Measurements from ENCODE around the gene NAGPA.

The NAGPA gene

DNA sequence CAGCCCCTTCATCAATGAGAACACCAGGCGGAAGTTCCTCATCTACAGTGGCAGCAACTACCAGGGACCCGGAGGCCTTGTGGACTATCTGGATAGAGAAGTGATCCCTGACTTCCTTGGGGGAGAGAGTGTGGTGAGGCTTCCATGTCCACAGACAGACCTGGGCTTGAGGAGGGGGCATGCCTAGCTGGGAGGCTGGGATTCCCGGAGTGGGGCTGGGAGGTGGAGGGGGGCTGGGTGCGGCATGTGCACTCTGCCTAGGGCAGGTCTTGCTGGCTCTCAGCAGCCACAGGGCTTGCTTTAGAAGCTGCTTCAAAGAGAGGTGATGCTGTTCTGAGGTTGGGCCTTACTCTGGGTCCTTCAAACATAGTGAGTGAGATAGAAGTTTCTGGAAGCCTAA, 27.8 kb downstream of the NAGPA start:
- no peak for DNase-seq (ENCODE audit: low read depth in 2 of 3, low spot score in 2 of 3)

DNA sequence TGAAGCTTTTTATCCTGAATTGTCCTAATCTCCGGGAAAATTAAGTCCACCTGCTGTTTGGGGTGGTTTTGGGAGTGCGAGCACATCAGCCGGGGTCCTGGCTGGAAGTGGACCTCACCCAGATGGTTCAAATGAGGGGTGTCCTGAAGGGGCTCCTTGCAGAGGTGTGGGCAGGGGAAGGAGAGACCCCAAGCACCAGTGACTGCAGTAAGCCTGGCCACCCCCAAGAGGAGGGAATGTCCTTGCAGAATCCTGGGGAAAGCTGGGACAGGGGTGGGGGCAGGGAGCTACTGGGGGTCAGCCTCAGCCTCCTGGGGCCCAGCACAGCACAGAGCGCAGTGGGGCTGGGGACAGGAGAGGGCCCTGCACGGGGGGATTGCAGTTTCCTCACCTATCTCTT, 29.4 kb downstream of the NAGPA start:
- no peak for DNase-seq (ENCODE audit: low read depth in 2 of 3, low spot score in 2 of 3)

DNA sequence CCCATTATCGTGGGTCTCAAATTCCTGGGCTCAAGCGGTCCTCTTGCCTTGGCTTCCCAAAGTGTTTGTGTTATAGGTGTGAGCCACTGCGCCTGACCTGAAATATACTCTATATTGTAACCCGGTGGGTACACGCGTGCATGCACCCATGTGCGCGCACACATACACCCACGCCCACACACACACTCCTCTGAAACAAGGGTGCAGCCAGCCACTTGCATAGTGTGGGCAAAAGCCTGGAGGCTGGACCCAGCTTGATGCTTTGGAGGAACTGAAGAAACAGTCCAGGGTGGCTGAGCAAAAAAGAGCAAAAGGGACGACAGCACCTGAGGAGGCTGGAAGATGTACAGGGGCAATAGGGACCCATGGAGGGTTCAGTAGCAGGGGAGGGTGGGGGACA, 29.9 kb downstream of the NAGPA start:
- DNase-seq (ENCODE audit: low read depth in 2 of 3, low spot score in 2 of 3): no peak

DNA sequence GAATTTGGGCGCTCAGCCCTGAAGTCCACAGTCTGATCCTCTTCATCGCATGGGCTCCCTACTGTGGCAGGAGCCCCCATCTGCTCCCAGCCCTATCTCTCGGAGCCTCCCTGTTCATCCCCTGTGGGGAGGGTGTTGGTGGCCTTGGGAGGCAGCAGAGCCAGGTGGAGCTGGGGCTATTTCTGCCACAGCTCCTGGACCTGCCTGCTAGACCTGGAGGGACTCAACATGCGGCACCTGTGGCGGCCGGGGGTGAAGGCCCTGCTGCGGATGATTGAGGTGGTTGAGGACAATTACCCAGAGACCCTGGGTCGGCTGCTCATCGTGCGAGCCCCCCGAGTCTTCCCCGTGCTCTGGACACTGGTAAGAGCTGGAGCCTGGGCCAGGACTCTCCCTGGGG, 30.5 kb downstream of the NAGPA start:
- DNase-seq (ENCODE audit: low read depth in 2 of 3, low spot score in 2 of 3): no peak

DNA sequence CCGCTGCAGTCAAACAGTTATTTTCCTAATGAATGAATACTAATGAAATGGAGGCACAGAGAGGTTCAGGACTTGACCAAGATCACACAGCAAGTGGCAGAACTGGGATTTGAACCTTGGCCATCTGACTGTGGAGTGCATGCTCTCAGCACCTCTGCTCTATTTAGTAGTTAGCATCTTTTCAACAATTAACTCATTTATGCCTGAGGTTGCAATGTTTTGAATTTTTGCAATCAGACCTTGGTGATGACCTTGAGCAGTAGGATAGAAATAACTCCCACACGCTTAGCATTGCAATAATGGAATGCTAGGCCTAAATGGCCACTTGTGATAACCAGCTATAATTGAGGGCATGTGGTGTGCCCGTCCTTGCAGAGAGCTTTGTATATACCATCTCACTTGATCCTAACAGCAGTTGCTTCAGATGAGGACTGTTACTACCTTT, 31.0 kb downstream of the NAGPA start:
- DNase-seq (ENCODE audit: low read depth in 2 of 3, low spot score in 2 of 3): no peak

DNA sequence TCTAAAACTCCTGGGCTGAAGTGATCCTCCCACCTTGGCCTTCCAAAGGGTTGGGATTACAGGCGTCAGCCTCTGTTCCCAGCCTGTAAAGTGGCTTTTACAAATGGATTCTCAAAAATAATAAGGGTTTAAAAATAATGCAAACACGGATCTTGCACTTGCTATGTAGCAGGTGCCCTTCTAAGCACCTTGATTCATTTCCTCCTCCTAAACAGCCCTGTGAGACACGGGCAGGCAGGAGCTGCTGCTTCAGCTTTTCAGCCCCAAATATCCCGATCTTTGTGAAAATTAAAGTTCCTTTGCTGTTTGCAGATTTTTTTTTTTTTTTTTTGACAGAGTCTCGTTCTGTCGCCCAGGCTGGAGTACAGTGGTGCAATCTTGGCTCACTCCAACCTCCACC, 31.7 kb downstream of the NAGPA start:
- no peak for DNase-seq (ENCODE audit: low read depth in 2 of 3, low spot score in 2 of 3)

DNA sequence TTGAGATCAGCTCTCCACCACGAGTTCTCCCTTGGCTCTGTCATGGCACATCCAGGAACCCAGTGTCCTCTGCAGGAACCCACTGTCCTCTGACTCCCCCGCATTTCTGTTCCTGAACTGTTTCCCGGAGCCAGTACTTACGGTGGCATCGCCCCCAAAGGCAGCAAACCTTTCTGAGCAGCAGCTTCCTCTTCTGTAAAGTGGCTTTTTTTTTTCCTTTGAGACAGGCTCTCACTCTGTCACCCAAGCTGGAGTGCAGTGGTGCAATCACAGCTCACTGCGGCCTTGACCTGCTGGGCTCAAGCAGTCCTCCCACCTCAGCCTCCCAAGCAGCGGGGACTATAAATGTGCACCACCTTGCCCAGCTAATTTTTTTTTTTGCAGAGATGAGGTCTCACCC, 32.2 kb downstream of the NAGPA start:
- no peak for DNase-seq (ENCODE audit: low read depth in 2 of 3, low spot score in 2 of 3)

DNA sequence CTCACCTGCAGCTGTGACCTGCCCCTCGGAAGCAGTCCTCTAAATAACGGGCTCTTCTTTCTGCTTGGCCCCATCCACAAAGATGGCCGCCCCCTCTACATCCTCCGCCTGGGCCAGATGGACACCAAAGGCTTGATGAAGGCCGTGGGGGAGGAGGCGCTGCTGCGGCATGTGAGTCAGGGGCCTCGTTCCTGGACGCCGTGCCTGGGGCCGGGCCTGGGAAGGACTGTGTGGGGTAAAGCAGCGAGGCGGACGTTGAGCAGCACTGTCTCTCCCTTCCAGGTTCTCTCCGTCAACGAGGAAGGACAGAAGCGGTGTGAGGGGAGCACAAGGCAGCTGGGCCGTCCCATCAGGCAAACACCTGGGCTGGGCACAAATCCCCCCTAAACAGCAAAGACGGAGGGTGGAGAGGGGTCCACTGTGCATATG, 33.1 kb downstream of the NAGPA start:
- DNase-seq (ENCODE audit: low read depth in 2 of 3, low spot score in 2 of 3): no peak

DNA sequence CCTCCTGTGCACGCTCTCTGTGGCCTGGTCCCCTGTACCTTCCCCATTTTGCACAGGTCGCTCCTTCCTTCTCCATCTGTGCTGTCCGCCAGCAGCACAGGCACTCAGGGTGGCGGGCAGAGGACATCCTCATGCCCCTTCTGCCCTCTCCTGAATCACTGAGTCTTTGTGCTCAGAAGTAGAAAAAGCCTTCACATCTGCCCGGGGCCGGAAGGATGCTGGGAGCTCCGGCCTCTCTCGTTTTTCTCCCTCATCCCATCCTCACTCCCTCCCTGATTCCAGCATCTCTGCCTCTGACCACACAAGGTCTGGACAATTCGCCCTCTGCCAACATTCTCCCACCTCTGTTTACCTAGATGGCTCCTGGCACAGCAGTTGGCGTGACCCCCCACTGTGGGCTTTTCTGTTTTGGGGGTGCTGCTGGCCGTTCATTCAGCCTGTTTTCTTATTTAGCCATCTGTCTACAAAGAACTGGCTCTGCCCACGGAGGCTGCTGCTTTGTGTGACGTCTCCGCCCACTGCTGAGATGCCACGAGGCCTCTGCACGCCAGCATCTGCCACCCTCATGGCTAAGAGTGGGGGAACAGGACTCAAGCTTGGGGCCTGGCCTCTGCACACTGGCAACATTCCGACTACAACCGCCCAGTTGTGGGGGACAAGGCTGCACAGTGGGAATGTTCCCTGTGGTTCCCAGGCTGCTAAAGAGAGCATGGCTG, 38.9 kb downstream of the NAGPA start:
- no peak for DNase-seq (ENCODE audit: low read depth in 2 of 3, low spot score in 2 of 3)

DNA sequence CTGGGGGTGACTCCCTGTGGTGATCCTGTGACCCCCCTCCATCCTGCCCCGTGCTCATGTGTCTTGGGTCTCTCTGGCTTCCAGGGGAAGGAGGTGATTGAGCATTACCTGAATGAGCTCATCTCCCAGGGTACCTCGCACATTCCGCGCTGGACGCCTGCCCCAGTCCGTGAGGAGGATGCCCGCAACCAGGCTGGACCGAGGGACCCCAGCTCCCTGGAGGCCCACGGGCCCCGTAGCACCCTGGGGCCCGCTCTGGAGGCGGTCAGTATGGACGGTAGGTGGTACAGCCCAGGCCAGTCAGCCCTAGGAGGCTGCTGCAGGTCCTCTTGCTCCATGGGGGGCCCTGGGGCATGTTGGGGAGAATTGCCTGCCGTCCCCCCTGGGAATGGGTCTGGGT, 42.0 kb downstream of the NAGPA start:
- DNase-seq (ENCODE audit: low read depth in 2 of 3, low spot score in 2 of 3): no peak

DNA sequence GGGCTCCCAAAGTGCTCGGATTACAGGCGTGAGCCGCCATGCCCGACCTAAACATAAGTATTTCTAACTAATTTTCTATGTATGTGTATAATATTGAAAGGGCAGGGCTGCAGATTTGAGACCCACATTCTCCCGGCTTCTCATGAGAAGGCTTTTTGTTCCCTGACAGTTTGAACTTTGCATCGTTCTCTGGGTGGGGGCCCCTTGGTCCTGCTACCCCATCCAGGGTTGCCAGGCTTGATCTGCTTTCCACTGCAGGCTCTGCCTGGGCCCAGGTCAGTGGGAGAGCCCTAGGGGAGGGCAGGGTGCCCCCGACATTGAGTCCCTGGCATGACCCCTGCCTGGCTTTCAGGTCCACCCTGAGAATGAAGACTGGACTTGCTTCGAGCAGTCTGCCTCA, 43.3 kb downstream of the NAGPA start:
- DNase-seq (ENCODE audit: low read depth in 2 of 3, low spot score in 2 of 3): no peak

DNA sequence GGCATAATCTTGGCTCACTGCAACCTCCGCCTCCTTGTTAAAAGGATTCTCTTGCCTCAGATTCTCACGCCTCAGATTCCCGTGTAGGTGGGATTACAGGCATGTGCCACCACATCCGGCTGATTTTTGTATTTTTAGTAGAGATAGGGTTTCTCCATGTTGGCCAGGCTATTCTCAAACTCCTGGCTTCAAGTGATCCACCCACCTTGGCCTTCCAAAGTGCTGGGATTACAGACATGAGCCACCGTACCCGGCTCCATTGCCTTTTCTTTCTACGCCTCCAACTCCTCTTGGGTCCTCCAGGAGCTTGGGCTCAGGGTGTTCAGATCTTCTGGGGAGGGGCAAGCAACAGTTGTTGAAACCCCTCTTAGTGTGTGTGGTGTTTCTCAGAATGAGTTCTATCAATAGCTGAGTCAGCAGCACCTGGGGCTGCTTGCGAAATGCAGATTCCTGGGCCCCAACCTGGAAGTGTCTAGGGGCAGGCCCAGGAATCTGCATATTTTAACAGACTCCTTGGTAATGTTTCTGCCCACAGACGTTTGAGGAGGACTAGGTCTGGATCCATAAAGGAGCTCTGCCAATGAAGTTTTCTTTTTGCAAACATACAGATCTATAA, 44.2 kb downstream of the NAGPA start:
- DNase-seq (ENCODE audit: low read depth in 2 of 3, low spot score in 2 of 3): no peak

DNA sequence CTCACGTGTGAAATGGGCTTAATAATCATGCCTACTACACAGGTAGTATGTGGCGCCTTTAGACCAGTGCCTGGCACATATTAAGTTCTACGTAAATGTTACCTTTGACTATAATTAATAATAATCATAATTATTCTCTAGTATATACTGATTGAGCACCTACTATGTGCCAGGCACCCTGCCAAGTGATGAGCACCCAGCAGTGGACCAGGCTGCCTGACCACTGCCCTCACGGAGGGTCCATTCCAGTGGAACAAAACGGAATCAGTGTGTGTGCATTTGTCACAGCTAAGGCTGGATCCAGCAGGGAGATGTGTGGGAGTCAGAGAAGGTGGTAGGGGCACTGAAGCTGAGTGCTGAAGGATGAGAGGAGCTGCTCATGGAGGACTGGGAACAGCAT, 45.1 kb downstream of the NAGPA start:
- DNase-seq (ENCODE audit: low read depth in 2 of 3, low spot score in 2 of 3): no peak

DNA sequence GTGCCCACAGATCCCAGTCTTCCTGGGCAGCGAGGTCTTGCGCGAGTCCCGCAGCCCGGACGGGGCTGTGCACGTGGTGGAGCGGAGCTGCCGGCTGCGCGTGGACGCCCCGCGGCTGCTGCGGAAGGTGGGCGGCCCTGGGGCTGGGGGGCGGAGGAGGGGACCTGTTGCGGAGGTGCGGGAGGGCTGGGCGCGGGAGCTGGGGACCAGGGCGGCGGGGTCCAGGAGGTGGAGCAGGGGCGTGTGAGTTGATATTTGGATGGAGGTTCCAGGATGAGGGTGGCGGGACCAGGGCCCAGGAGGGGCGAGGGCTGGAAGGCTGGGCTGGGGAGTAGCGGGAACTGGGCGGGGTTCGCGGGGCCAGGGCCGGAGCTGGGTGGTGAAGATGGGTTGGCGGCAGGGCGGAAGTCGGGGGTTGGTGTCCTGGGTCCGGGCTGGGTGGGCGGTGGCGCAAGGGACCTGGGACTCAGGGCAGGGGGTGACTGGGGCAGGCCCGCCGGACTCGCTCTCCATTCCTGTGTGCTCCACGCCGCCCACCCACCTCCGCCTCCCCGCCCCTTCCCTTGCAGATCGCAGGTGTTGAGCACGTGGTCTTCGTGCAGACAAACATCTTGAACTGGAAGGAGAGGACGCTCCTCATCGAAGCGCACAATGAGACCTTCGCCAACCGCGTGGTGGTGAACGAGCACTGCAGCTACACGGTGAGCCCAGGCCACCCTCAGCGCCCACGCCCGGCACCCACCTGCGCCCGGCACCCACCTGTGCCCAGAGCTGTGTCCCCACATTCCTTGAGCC, 46.0 kb downstream of the NAGPA start:
- no peak for DNase-seq (ENCODE audit: low read depth in 2 of 3, low spot score in 2 of 3)

DNA sequence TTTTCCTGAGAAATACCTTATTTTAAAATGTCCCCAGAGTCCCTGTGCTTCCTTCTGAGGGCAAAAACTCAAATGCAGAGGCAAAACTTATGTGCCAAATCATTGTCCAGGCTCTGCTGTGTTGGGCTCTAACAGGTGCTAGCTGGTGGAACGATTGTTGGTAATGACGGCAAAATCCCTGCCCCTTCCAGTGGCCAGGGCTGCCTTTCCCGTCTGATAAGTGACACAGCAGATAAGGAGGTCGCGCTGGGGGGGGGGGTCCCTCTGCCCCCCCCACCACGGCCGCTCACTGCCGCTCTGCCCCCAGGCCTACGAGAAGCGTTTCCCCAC, 46.5 kb downstream of the NAGPA start:
- DNase-seq (ENCODE audit: low read depth in 2 of 3, low spot score in 2 of 3): no peak

DNA sequence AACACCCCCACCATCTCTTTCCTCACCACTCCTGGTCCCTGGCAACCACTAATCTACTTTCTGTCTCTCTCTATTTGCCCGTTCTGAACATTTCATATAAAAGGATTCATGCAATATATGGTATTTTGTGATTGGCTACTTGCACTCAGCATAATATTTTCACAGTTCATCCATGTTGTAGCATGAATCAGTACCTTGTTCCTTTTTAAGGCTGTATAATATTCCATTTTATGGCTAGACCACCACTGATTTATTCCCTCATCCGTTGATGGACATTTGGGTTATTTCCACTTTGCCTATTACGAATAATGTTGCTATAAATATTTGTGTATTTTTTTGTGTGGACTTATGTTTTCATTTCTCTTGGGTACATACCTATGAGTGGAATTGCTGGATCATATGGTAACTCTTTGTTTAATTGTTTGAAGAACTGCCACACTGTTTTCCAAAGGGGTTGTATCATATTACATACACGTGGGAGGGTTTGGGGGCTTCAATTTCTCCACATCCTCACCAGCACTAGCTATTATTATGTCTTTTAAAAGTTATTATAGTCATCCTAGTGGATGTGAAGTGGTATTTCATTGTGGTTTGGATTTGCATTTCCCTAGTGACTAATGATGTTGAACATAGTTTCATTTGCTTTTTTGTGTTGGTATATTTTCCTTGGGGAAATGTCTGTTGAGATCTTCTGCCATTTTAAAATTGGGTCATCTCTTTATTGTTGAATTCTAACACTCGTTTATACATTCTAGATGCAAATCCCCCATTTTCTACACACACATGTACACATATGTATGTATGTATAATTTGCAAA, 49.4 kb downstream of the NAGPA start:
- no peak for DNase-seq (ENCODE audit: low read depth in 2 of 3, low spot score in 2 of 3)

DNA sequence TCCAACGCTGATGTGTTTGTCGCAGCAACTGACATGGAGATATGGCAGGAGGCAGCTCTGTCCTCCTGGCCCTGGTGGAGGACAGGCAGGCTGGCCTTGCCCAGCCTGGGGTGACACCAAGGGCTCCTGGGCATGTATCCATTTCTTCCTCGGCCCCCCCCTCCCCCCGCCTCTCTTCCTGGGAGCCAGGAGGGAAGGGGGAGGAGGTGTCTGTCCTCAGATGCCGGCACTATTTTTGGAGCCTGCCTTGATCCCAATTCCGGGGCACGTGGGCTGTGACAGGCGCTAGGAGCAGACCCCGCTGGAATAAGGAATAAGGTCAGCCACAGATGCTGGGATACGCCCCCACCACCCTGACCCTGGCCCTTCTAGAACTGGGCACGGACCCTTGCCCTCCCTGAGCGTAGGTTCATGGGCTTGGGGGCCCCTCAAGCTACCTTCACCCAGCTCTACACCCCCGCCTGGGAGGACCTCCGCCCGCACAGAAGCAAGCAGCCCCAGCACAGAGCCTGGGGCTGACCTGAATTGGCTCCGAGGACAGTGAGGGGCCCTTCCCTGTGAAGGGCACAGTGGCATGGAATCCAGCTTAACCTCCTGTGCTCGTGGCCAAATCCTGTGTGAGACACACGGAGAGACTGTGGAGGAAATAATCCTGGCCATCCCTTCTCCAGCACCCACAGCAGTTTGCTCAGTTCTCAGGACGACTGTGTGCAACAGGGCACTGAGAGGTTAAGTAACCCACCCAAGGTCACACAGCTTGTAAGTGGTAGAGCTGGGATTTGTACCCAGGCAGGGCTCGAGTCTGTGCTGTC, 51.5 kb downstream of the NAGPA start:
- no peak for DNase-seq (ENCODE audit: low read depth in 2 of 3, low spot score in 2 of 3)

DNA sequence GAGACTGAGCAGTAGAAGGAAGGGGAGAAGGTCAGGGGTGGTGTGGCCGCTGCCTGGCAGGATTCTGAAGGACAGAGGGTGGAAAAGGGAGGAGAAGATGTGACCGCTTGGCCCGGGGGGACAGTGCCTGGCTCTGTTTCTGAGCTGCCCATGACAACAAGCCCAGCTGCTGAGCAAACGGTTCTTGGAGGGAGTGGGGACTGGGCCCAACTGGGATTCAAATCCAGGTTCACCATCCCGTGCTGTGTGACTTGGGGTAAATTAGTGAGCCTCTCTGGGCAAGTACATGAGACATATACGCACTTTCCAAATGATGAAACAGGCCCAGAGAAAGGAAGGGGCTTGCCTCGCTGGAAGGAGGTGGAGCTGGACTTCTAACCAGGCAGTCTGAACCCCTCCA, 52.3 kb downstream of the NAGPA start:
- no peak for DNase-seq (ENCODE audit: low read depth in 2 of 3, low spot score in 2 of 3)

DNA sequence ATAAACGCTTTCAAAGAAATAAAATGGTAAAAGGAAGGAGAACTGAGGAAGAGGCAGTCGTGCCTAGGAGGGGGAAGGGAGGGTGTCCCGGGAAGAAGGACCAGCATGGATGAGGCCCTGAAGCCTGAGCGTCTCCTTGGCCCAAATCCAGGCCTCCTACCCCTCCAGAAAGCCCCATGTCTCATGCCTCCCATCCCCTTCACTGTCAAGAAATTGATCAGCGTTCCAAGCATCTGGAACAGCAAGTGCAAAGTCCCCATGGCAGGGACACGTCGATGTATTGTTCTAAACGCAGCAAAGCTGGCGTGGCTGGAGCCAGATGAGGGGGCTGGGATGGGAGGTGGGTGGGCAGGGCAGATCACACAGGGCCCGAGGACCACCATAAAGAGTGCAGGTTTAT, 53.0 kb downstream of the NAGPA start:
- DNase-seq (ENCODE audit: low read depth in 2 of 3, low spot score in 2 of 3): no peak

DNA sequence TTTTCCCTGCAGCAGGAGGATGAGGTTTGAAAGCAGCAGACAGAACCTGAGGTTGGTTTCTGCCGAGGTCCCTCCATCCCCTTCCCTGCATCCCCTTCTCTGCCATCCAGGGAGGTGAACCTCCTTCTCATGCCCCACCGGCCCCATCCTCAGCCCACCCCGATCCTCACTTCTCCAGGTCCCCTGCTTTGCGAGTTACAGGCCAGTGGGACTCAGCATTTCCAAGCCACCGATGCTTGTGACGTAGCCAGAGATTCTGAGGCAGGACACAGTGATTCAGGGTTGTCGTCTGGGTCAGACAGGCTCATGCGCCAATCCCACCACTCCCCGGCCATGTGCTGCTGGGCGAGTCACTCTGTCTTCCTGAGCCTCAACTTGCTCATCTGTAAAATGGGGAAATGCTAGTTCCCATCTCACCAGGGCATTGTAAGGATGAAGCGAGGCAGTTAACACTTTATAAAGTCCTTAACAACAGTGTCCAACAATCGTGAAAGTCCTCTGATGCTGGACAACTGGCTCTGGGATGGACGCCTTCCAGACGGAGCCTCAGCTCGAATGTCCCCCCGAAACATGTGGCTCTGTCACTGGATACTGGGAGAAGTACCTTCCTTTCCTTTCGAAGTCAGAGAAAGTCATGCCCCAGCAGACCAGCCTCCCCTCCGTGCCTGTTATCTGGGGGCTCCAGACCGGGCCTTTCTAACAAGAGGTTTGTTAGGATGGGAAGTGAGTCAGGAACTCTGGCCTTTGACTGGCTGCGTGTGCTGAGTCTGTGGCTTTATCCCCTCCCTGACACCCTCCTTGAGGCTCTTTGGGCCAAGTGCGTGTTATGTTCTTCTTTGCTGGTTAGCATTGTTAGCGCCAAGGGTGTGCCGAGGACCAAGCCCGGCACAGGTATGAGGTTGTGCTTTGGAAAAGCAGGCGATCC, 53.7 kb downstream of the NAGPA start:
- no peak for DNase-seq (ENCODE audit: low read depth in 2 of 3, low spot score in 2 of 3)
